ENCODE data around the gene PSKH1. TPM values are rescaled to one million over a fixed set of nuclear protein-coding genes. Genes with fewer than 3 reads are reported as not detected.
A peak's percentile ranks its signal among the peaks of the same experiment; 100 is the strongest.

PSKH1 gene
- total and polyA plus RNA-seq, 10 of the 15 experiments (the other 5 are each of a cell fraction or from before 2014, with no cell fraction given): 0.63 to 20.4 (median 7.8) TPM

DNA sequence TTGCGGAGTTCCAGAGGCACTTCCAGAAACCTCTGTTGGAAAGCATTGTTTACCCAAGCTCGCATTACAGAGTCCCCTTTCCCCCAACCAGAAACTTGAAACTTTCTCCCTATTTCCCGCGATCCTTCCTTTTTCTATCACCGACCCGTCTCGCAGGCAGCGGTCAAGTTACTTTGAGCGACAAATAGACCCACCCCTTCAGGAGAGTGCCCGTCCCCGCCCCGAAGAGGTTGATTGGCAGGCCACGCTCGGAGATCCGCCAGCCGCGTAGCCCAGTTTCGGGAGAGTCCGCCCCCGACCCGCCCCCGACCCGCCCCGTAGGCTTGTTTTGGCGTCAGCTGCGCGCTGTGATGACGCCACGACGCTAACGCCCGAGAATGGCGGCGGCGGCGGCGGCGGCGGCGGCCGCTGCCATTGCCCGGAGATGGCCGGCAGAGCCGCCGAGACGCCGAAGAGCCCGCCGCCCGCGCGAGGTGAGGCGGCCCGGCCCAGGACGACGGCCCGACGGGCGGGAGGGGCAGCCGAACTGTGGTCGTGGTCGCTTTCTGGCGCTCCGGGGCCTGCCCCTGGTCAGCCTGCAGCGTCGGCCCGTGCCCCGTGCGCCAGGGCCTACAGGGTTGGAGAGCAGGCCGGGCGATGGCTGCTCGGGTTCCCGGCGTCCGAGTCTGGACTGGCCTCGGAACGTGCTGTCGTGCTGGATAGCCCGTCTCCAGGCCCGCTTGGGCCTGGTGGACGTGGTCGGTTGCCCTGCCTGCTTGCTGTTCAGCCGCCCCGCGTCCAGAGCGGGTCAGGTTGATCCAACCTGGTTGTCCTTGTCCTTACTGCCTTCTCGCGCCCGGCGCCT, at the start of gene PSKH1 (continued):
- TF ChIP-seq, protein P1, sequence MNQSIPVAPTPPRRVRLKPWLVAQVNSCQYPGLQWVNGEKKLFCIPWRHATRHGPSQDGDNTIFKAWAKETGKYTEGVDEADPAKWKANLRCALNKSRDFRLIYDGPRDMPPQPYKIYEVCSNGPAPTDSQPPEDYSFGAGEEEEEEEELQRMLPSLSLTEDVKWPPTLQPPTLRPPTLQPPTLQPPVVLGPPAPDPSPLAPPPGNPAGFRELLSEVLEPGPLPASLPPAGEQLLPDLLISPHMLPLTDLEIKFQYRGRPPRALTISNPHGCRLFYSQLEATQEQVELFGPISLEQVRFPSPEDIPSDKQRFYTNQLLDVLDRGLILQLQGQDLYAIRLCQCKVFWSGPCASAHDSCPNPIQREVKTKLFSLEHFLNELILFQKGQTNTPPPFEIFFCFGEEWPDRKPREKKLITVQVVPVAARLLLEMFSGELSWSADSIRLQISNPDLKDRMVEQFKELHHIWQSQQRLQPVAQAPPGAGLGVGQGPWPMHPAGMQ (IDR thresholded peaks at IDR 0.05; ENCODE audit: borderline replicate concordance): no peak
- no peak for TF ChIP-seq SIX5 (IDR thresholded peaks at IDR 0.05; ENCODE audit: low read depth, low read length, severe bottlenecking)
- TF ChIP-seq ASH2L (IDR thresholded peaks at IDR 0.05; ENCODE audit: borderline replicate concordance, low read depth): peak; percentile 55; the same call in 1 of the 2 replicates

DNA sequence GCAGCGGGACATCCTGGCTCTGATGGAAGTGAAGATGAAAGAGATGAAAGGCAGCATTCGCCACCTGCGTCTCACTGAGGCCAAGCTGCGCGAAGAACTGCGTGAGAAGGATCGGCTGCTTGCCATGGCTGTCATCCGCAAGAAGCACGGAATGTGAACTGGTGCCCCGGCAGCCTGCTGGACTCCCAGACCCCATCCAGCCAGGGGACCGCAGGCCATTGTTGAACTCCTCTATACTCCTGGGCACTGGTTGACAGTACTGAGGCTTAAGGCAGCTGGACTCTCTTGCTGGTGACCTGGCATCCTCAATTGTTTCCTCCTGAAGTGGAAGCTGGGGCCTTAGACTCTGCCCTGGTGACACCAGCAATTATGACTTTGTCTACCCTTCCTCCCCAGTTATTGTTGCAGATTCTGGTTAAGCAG, 49.7 kb upstream of the PSKH1 start:
- Histone ChIP-seq H3K79me2 (ENCODE audit: control insufficient read depth, insufficient read depth, low read length) (peaks cover 46% of the 10 kb centered on the region), H3K27me3 (replicated peaks in 1 of 2; ENCODE audit: control insufficient read depth in 2 of 2, insufficient read depth in 2 of 2, low read length in 1 of 2) (no peaks in the 10 kb centered on the region), H4K20me1 (ENCODE audit: control insufficient read depth, insufficient read depth) (no peaks in the 10 kb centered on the region), H3K27ac (ENCODE audit: control insufficient read depth, insufficient read depth) (peak overlapping the region; percentile 38; the same call in 1 of the 2 replicates), H3K4me1 (ENCODE audit: control insufficient read depth, insufficient read depth, low read length) (peaks cover 29% of the 10 kb centered on the region), H2AFZ (ENCODE audit: control insufficient read depth, low read depth, low read length) (no peak overlapping the region; the same call in 1 of the 2 replicates), H3K4me2 (ENCODE audit: control insufficient read depth, insufficient read depth) (peak overlapping the region; percentile 93), H3K36me3 (ENCODE audit: control insufficient read depth in 2 of 2, insufficient read depth in 2 of 2, low read length in 1 of 2) (peaks cover 0 to 4% of the 10 kb centered on the region in 2 experiments; a peak in 1 of 4 replicates), H3K9me3 (replicated peaks; ENCODE audit: control insufficient read depth, insufficient read depth, low read length) (no peaks in the 10 kb centered on the region), H3K4me3 (peak overlapping the region; percentile 96), H3K9ac (ENCODE audit: control insufficient read depth, insufficient read depth, low read length) (peak overlapping the region; percentile 91)
- RAD21 ChIA-PET (ENCODE audit: unreplicated experiment): no interaction called here
- WGBS (ENCODE audit: insufficient coverage, insufficient replicate concordance, low lambda C conversion rate, missing lambda C conversion rate): 8% methylated on average over 11 of the region's 11 CpGs
- BruUV-seq (replicated peaks): TSS peak; percentile 31
- in situ Hi-C loops (cut with MboI): no loop called here
- FAIRE-seq (no peak), ATAC-seq (no peak), DNase-seq (ENCODE audit: low read depth, low spot score) (no peak)
- POLR2A ChIA-PET: no interaction called here
- CTCF ChIA-PET: interaction anchor here (1.1 to 2.0 kb wide), 5 partner anchors 10 to 321 kb away, joined by 3 to 8 read pairs (median 5); partner anchors contain the start of gene EDC4
- TF ChIP-seq SUZ12 (IDR thresholded peaks at IDR 0.05; ENCODE audit: unreplicated experiment) (no peak), BRCA1 (IDR thresholded peaks at IDR 0.05; ENCODE audit: low read depth, low read length) (no peak), IRF4 (IDR thresholded peaks at IDR 0.05; ENCODE audit: low read depth, low read length) (no peak), CBX3 (IDR thresholded peaks at IDR 0.05; ENCODE audit: borderline replicate concordance, low read depth) (no peak), RAD51 (IDR thresholded peaks at IDR 0.05) (no peak), EED (IDR thresholded peaks at IDR 0.05; ENCODE audit: low read depth) (0 out of 2 replicates have a peak, but pooled peaks have one; percentile 17), STAT3 (IDR thresholded peaks at IDR 0.05; ENCODE audit: low read depth, low read length) (no peak), FOS (IDR thresholded peaks at IDR 0.05; ENCODE audit: borderline replicate concordance, extremely low read depth, insufficient read length) (no peak), ESRRA (IDR thresholded peaks at IDR 0.05; ENCODE audit: low read length) (no peak), BCL11A (IDR thresholded peaks at IDR 0.05; ENCODE audit: low read depth, low read length) (no peak), EZH2 (IDR thresholded peaks at IDR 0.05; ENCODE audit: borderline replicate concordance, control insufficient read depth, low read depth, low read length) (no peak), MTA2 (IDR thresholded peaks at IDR 0.05; ENCODE audit: low read depth) (no peak), ASH2L (IDR thresholded peaks at IDR 0.05; ENCODE audit: borderline replicate concordance, low read depth) (no peak), HCFC1 (IDR thresholded peaks at IDR 0.05; ENCODE audit: low read length) (no peak), WRNIP1 (IDR thresholded peaks at IDR 0.05; ENCODE audit: borderline replicate concordance, low read depth, low read length) (no peak), BHLHE40 (IDR thresholded peaks at IDR 0.05; ENCODE audit: borderline replicate concordance in 1 of 2, low read depth in 2 of 2, low read length in 1 of 2) (no peak)
- TF ChIP-seq, protein P2, sequence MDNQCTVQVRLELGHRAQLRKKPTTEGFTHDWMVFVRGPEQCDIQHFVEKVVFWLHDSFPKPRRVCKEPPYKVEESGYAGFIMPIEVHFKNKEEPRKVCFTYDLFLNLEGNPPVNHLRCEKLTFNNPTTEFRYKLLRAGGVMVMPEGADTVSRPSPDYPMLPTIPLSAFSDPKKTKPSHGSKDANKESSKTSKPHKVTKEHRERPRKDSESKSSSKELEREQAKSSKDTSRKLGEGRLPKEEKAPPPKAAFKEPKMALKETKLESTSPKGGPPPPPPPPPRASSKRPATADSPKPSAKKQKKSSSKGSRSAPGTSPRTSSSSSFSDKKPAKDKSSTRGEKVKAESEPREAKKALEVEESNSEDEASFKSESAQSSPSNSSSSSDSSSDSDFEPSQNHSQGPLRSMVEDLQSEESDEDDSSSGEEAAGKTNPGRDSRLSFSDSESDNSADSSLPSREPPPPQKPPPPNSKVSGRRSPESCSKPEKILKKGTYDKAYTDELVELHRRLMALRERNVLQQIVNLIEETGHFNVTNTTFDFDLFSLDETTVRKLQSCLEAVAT (IDR thresholded peaks at IDR 0.05): peak; percentile 53; the same call in 1 of the 2 replicates
- intact Hi-C loops (cut with micrococcal nuclease; ENCODE audit: unreplicated experiment): no loop called here
- SMC1A ChIA-PET (ENCODE audit: uncharacterized antibody, unreplicated experiment): interaction anchor here (0.7 to 1.7 kb wide), 3 partner anchors 10 to 30 kb away, joined by 3 to 5 read pairs (median 3); partner anchors contain the start of gene EDC4
